NCI-H1930 (cell line): ENCODE results near the gene PAPPA.

Experiments used
- DNase-seq, 2 experiments: peaks; one replicate each; lab custom pipeline; 2025; lab: John Stamatoyannopoulos, UW

The PAPPA gene

GRCh38 chr9:116151966-116152381 lies 1.6 kb upstream of the PAPPA start:
- no peak for DNase-seq

DNA sequence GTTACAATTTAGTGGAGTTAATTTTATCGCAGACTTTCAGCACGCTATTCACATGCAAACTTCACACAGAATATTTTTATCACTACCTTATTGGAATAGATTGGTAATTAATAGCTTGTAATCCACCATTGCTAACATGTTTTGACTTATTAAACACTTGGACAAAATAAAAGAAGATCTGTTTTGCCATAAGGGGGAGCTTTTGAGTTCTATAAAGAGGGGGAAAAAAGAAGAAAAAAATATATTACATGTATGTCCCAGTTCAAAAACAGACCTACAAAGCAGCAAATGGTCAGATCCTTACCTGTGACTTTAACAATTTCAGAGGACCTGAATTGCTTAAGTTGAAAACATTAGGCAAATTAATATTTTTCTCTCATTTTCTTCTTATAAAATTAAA lies 1.2 kb upstream of the PAPPA start:
- DNase-seq, result no peak

- no peak for DNase-seq
These were observed 438 bp upstream of the PAPPA start for GRCh38 chr9:116152941-116153764.

- peak in 1 of 2 experiments; percentile 18 for DNase-seq
These were observed 864 bp downstream of the PAPPA start for GRCh38 chr9:116154334-116154975.

- DNase-seq, result no peak
These were observed 1.5 kb downstream of the PAPPA start for GRCh38 chr9:116154976-116155697.

- DNase-seq, result no peak
These were observed 2.1 kb downstream of the PAPPA start for GRCh38 chr9:116155698-116156039.

DNA sequence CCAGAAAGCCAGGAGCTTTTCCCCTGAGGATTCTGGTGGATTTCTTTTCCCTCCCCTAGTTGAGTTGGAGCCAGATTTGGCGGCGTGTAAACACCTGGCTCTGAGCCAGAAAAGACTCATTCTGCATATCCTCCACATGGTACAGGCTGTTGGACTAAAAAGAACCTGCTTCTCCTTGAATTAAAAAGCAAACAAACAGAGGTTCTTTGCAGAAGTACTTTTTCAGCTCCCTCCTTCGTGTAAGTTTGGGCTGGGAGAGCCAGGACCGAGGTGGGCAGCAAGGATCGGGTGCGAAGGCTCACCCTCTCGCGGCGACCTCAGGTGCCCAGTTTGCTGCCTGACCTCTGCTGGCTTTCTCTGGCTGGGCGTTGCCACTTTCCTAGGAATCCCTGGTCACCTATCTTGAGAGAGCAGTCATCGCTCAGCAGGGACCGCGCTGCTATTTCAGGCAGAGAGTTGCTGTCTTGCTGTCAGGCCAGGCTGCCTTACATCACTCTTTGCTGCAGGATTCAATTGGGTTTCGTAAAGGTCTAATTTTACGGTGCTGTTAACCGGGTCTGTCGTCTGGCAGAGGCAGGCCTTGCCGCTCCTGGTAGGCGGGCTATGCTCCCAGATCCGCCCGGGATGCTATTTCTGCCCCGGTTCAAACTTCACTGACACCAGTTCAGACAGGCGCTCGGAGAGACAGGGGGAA lies 3.2 kb downstream of the PAPPA start:
- no peak for DNase-seq

DNA sequence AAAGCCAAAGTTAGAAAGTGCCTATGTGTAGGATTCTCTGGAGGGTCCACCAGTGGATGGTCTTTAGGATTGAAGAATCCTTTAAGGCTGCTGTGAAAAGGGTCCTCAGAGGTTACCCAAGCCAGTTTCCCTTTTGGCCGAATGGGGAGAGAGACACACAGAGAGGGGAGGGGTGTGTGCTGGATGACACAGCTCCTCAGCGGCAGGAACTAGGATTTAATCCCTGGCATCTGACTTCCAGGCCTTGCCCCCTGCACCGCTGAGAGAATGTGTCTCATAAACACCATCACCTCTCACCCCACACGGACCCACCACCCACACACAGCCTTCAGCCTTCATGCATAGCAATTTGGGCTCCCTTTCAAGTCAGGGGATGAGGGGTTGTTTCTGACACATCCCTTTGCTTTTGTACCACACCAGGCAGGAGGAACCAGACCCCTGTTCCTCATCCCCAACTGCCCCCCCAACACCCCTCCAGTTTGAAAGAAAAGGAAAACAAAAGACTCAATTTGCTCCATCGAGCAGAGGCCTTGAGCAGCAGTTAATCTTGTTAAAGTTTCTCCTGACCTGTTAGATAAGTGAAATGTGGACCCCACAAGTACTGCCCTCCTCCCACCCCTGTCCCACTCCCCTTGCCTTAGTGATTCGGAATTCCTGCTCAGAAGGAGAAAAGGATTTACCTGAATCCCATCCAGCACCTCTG lies 4.0 kb downstream of the PAPPA start:
- DNase-seq, result no peak

DNA sequence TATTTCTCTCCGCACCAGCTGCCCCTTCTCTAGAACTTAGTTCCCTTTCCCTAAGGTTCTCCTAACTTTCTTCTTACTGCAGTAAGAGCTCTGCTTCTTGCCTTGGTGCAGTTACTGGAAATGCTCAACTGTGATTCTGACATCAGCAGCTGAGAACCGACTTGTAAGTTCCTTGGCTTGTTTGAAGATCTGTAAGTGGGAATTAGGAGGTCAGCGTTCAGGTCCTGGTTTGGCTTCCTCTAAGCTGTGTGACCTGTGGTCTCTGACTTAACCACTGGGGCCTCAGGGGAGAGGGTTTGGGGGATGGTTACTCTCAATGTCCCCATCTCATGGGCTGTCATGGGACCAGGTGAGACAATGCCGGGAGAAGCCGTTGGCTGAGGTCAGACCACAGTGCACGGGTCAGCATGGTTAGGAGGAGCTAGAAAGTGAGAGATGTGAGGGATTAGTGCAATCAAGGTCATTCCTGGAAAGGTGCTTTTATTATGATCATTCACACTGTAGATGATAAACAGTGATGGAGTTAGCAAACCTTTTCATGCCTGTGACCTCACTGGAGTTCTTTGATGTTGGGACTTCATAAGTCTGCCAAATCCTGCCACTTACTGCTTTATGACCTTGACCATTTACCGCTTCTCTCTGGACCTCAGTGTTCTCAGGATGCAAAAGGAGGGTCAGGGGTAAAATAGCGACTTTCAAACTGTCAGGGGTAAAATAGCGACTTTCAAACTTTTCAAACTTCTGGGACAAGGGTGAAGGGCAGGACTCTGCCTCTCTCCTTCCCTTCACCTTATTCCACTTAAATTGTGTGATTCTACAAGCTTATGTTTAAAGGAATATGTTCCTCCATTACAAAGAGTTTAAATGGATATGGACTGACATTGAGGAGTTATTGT lies 7.3 kb downstream of the PAPPA start:
- DNase-seq, result no peak

GRCh38 chr9:116162241-116162781 lies 8.7 kb downstream of the PAPPA start:
- DNase-seq, result no peak

- DNase-seq, result no peak
These were observed 9.9 kb downstream of the PAPPA start for GRCh38 chr9:116163293-116164055.

DNA sequence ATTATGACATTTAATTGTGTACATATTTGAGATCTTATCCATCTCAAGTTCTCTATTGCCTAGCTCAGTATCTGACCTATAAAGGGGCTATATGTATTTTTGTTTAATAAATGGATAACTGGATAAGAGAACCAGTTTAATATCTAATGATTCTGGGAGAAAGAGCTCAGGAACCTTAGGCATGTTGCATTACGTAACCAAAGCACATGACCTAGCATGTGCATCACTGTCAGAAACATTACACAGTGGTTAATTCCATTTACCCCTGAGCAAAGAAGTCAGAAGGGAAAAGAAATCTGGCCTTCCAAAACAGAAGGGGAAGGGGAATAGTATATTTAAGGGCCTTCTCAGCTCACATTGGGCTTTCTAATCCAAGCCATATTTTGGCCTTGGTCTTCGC lies 12.3 kb downstream of the PAPPA start:
- no peak for DNase-seq

DNA sequence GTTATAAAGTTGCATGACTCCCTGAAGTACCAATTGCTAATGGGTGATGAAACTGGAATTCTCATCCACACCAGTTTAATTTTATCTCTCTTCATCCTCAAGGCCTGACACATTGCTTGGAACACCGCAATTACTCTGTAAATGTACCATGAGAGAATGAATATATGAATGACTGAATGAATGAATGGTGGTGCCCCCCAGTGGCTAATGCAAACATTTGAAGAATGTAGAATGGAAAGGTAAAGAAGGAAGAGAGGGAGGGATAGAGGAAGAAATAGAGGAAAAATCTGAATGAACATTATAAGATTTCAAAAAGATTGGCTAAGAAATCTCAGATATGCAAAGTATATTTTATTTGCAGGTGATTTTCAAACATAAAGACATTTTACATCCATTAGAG lies 13.1 kb downstream of the PAPPA start:
- DNase-seq, result no peak

DNA sequence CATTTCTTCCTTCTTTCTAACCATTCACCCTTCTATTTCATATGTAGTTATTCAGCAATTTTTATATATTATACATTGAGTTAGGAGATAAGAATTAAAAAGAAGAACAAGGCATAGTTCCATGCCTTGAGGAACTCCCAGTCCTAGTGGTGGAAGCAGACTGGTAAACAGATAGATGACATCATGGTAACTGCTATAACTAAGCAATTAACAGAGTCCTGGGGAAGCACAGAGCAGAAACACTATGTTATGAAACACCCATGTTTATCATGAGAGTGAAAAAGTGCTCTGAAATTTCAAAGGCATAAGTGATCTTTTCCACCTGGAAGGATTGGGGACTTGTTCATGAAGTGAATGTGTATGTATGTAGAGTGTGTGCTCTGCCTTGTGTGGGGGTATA lies 14.6 kb downstream of the PAPPA start:
- no peak for DNase-seq

DNA sequence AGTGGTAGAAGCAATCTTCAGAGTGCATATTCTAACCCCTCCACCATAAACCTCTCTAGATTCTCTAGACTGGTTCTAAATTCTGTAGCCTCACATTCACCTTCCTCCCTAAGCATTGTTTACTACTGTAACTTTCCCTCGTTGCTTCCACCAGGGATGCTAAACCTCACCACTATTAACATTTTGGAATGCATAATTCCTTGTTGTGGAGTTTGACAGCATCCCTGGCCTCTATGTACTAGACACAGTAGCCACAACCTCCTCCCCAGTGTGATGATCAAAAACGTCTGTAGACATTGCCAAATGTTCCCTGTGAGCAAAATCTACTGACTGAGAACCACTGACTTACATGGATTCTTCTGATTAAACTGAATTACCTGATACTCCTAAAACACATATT lies 18.6 kb downstream of the PAPPA start:
- no peak for DNase-seq

- DNase-seq, result no peak
These were observed 20.8 kb downstream of the PAPPA start for GRCh38 chr9:116174347-116174746.

DNA sequence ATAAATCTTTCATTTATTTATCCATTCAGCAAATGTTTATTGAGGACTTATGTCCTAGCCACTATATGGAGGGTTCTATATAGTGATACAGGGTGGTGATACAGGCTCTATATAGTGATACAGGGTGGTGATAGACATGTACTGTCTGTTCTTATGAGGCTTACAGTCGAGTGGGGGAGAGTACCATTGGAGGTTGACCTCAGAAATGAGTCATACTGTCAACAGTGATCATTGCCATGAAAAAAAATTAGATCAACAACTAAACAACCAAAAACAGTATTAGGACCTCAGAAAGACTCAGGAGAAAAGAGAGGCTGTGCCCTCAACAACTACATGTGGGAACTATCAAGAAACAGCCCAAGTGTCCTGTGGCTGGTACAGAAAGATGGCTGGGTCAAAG lies 22.0 kb downstream of the PAPPA start:
- no peak for DNase-seq

GRCh38 chr9:116178481-116179211 lies 25.1 kb downstream of the PAPPA start:
- DNase-seq, result no peak

GRCh38 chr9:116179568-116179967 lies 26.0 kb downstream of the PAPPA start:
- no peak for DNase-seq
